ENCODE results near the gene ICAM1.

The ICAM1 gene

GRCh38 chr19:10325732-10326131 lies 54.8 kb downstream of the ICAM1 start:
- TF ChIP-seq FOXP2 (optimal IDR thresholded peaks at IDR 0.05; ENCODE audit: borderline replicate concordance, extremely low read depth, extremely low read length, insufficient read depth) (no peak), SIN3A (IDR thresholded peaks at IDR 0.05; ENCODE audit: borderline replicate concordance, insufficient read depth, low read length) (no peak), TAF1 (IDR thresholded peaks at IDR 0.05; ENCODE audit: borderline replicate concordance, insufficient read depth, low read length) (no peak), POLR2AphosphoS5 (IDR thresholded peaks at IDR 0.05; ENCODE audit: low read depth, low read length) (no peak), REST (IDR thresholded peaks at IDR 0.05; ENCODE audit: insufficient read depth in 1 of 2, low read depth in 2 of 2, low read length in 2 of 2) (no peak)

GRCh38 chr19:10327793-10328192 lies 56.9 kb downstream of the ICAM1 start:
- TF ChIP-seq POLR2AphosphoS5 (IDR thresholded peaks at IDR 0.05; ENCODE audit: low read depth, low read length) (no peak), SIN3A (IDR thresholded peaks at IDR 0.05; ENCODE audit: borderline replicate concordance, insufficient read depth, low read length) (no peak), TAF1 (IDR thresholded peaks at IDR 0.05; ENCODE audit: borderline replicate concordance, insufficient read depth, low read length) (no peak), REST (IDR thresholded peaks at IDR 0.05; ENCODE audit: insufficient read depth in 1 of 2, low read depth in 2 of 2, low read length in 2 of 2) (no peak), FOXP2 (optimal IDR thresholded peaks at IDR 0.05; ENCODE audit: borderline replicate concordance, extremely low read depth, extremely low read length, insufficient read depth) (no peak)

- no peak for TF ChIP-seq SIN3A (IDR thresholded peaks at IDR 0.05; ENCODE audit: borderline replicate concordance, insufficient read depth, low read length)
- TF ChIP-seq TAF1 (IDR thresholded peaks at IDR 0.05; ENCODE audit: borderline replicate concordance, insufficient read depth, low read length), result no peak
- TF ChIP-seq REST (IDR thresholded peaks at IDR 0.05; ENCODE audit: insufficient read depth in 1 of 2, low read depth in 2 of 2, low read length in 2 of 2), result no peak
- TF ChIP-seq POLR2AphosphoS5 (IDR thresholded peaks at IDR 0.05; ENCODE audit: low read depth, low read length), result no peak
- no peak for TF ChIP-seq FOXP2 (optimal IDR thresholded peaks at IDR 0.05; ENCODE audit: borderline replicate concordance, extremely low read depth, extremely low read length, insufficient read depth)
Measured at GRCh38 chr19:10328558-10329429, 57.9 kb downstream of the ICAM1 start.

- TF ChIP-seq TAF1 (IDR thresholded peaks at IDR 0.05; ENCODE audit: borderline replicate concordance, insufficient read depth, low read length) (no peak), FOXP2 (optimal IDR thresholded peaks at IDR 0.05; ENCODE audit: borderline replicate concordance, extremely low read depth, extremely low read length, insufficient read depth) (no peak), REST (IDR thresholded peaks at IDR 0.05; ENCODE audit: insufficient read depth in 1 of 2, low read depth in 2 of 2, low read length in 2 of 2) (no peak), POLR2AphosphoS5 (IDR thresholded peaks at IDR 0.05; ENCODE audit: low read depth, low read length) (no peak), SIN3A (IDR thresholded peaks at IDR 0.05; ENCODE audit: borderline replicate concordance, insufficient read depth, low read length) (no peak)
Measured at GRCh38 chr19:10329555-10329954, 58.6 kb downstream of the ICAM1 start.

Data from PFSK-1 (cell line).